Measurements from ENCODE around the gene FBXW2.
A peak's percentile ranks its signal among the peaks of the same experiment; 100 is the strongest.

The FBXW2 gene

DNA sequence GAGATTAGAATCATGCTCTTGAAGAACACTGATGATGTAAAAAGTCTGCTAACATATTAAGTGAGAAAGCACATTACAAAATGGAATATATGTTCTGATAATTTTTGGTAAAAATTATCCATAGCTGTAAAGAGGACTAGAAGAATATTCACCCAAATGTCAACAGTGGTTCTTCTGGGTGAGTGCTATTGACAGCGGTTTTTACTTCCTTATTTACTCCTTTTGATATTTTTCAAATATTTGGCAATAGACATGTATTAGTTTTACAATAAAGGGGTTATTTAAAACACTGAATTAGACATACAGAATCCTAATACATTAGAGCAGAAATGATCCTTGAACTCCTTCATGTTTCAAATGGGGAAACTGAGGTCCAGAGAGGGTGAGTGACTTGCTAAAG lies 52.0 kb downstream of the FBXW2 start:
- DNase-seq, result no peak

DNA sequence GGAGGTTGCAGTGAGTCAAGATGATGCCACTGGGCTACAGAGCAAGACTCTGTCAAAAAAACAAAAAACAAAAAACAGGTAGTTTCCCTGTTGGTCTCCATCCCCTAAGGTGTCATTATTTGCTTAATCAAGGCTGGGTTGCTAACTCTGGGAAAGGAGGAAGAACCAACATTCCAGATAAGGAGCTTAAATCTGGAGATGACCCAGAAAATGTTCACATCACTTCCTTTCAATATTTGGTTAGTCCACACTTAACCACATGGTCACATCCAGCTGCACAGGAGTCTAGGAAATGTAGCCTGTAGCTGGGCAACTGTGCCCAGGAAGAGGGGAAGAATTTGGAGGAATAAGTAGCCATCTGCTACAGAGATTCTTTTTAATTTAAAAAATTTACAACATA lies 53.1 kb downstream of the FBXW2 start:
- DNase-seq, result peak; percentile 54

DNA sequence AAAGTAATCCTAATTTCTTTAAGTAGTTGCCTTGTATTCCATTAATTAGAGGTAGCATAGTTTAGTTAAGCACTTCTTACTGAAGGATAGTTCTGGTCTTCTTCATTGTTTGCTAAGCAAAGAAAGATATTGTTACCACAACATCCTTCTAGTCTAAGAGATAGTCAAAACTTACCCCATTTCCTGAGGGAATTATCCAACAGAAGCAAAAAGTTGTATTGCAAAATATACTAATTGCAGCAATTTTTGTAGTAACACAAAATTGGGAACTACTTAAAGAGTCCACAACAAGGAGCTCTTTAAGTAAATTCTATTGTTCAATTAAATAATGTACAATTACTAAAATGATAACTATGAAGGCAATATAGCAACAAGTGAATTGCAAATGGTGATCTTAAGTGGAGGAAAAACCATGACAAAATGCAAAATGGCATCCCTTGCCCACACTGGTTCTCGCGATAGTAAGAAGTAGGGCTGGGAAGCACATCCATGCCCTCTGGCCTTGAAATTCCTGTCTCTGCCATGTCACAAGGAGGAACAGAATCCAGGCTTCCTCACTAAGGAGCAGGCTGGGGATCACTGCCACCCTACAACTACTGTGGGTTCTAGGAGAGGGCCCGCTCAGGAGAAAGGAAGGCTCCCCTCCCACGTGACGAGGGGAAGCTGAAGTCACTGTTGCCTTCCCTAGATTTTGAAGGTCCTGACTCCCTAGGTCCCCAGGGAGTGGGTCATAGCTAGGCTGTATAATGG lies 55.6 kb downstream of the FBXW2 start:
- DNase-seq, result no peak

DNA sequence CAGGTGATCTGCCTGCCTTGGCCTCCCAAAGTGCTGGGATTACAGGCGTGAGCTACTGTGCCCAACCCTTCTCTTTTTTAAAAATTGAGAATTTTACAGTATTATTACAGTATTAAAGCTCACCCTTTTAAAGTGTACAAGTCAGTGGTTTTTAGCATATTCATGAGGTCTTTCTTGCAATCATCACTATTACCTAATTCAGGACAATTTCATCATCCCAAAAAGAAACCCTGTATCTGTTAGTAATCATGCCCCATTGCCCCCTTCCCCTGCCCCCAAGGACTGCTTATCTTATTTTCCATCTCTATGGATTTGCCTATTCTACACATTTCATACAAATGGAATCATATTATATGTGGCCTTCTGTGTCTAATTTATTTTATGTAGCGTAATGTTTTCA lies 56.3 kb downstream of the FBXW2 start:
- no peak for DNase-seq

DNA sequence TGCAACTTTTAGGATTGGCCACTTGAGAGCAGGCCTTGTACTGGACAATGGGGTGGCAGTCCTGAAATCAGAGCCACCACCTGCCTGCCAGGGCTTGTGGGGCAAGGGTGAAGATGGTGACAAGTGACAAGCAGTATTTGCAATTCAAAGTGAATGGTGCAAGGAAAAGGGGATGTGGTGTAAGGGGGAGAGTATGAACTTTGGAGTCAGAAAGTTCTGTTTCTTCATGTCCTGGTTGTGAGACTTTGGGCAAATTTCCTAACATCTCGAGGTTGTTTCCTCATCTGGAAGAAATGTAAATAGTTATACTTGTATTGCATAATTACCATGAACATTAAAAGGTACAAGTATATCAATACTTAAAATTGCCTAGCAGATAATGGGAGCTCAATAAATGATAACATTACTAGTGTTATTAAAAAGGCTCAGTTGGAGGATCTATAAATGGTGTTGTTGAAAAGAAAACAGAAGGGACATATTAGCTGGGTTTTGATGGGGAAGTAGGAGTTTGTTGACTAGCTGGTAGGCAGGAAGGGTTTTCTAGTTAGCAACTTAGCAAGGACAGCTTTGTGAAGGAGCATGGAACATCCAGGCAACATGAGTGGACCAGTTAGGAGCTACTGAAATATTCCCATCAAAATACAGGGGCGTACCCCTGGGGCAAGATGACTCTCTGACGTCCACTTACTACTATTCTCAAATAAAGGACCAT lies 57.6 kb downstream of the FBXW2 start:
- no peak for DNase-seq

DNA sequence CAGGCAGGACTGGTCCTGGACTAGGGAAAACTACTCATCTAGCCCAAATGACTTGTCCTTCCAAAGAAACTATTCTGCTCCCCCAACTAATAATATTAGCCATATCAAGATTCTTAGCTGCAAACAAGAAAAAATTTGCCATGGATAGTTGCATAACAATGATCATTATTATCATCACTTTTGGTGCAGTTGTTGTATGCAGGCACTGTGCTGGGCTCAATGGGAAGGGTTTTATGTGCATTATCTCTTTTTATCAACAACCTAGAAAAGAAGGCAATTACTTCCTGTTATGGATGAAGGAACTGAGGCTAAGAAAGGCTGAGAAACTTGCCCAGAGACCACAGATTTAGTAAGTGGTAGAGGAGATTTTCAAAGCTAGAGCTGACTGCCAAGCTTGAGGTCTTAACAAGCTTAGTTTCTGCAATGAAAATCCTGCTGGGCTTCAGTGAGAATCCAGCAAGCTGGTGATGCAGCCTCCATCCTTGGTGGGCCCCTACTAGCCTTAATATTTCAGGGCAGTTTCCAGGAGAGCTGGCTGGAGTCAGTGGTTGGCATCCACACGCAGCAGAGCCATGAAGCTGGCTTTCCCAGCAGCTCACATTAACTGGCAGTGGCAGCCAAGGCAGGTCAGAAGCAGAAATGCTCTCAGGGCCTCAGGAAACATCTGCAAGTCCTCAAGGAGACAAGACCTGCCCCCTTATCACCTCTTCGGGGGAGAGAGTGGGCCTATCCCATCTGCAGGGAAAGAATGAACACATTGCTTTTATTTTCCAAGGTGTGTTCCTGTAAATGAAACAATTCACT lies 58.4 kb downstream of the FBXW2 start:
- DNase-seq, result no peak

DNA sequence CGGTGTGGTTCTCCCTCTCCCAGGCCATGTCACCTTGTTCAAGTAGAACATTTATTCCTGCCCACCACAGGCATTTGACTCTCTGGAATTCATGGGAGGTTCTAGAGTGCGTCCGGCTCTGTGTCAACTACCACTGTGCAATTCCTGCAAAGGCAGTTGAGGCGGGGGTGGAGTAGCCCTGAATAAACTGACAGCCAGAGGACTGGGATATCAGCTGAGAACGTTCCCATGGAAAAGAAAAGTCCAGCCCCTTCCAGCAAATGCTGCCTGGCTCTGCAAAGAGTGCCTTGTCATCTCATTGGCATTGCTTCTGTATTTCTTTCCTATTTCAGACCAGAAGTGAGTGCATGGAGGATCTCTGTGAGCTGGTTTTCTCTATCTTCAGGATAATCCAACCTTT lies 60.0 kb downstream of the FBXW2 start:
- peak; percentile 66 for DNase-seq

DNA sequence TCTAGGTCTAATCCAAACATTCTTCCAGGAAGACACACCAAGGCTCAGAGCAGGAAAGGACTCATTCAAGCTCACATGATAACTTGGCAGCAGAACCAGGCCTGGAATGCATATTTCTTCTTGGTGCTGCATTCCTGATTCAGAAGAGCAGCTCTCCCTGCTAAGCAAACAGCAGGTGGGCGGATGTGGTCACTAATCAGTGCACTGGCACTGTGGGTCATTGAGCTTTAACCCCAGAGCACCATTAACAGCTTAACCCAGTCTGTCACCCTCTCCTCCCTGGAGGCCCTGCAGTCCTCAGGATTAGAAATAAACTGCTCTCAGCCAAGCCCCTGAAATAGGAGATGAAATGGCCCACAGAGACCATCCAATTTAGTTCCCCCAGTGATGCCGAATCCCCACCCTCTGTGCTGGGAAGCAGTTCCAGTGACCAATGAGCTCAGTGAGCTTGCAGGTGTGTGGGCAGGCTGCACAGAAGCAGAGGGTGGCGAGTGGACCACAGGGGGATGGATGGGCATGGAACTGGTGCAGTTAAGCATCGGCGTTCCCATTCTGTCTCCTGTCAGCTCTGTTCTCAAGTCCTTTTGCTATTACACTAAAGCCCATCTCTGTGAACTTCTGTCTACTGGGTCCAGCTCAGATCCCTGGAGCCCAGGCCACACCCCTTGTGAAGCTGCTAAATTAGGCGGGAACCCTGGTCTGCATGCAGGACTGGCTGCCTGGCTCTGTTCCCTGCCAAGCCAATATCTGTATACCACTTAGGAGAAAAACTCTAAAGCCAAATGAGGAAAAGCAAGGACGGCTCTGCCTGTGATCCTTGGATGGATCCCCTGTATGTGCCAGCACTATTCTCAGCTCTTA lies 62.3 kb downstream of the FBXW2 start:
- DNase-seq, result peak; percentile 97

DNA sequence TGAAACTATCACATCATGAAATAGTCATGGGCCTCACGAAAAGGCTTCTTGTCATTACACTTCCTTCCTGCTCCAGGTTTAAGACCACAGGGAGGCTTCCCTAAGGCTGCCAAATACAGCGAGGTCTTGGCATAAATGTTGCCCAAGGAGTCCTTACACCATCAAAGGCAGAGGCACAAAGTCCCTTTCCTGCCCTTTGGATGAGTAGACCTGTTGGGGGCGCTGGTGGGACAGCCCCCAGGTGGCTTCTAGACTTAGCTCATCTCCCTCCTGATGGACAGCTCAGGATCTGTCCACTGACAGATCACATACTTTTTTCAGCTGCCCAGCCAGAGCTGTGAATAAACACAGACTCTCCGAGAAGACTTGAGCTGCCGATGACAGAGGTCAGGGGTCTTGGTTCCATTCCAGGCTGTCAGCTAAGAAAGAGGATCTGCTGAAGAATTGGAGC lies 63.4 kb downstream of the FBXW2 start:
- DNase-seq, result no peak

DNA sequence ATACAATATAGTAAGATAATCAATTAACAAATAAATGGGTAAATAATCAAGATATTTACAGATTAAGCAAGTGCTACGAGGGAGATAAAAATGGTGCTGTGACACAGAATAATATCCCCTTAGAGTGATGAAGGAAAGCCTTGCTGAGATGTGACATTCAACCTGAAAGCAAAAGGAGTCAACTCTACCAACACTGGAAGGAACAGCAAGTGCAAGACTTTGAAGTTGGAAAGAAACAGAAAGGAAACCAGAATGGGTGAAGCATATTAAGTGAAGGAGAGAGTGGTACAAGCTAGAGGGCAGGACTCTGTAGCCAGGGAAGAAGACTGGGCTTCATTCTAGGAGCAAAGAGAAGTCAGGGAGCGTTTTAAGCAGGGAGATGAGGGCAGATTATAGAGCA lies 66.7 kb downstream of the FBXW2 start:
- no peak for DNase-seq

DNA sequence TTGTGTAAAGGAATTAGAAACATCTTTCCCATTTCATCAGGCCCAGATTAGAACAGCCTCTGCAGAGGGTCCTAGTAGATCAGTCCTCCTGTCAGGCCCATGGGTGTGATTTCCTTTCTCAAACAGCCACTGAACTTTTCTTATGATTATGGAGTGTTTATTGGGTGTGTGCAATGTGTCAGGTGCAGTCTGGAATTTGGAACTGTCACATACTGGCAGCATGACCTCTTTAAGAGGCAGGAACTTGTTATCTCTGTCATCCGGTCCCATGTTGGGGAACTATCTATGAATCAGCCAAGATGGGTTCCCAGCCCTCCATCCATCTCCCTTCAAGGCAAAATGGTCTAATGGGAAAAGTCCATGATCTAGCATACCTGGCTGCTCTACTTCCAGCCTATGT lies 67.3 kb downstream of the FBXW2 start:
- DNase-seq, result no peak

DNA sequence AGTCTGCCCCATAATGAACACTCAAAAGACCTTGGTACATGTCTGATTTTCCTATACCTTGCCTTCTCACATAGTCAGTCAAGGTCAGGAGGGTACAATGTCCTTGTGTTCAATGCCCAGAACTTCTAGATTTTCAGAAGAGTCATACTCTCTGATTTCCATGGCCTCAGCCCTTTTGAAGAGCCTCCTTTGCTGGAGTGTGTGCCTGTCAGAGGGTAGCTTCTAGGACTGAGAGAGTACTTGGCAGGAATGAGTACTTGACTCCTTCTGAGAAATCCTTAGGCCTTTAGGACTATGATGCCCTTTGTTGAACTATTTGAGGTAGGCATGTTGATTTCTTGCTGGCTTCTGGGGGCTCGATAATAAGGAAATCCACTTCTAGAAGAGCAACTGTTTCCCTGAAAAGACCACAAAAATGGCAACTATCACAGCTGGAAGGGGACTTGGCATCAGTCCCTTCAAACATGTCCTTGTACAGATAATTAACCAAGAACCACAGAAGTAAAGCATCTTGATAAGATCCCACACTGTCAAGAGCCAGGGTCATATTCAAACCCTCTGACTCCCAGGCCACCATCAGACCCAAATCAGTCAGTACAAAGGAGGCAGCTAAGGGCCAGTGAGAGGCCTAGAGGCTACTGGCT lies 68.3 kb downstream of the FBXW2 start:
- no peak for DNase-seq

DNA sequence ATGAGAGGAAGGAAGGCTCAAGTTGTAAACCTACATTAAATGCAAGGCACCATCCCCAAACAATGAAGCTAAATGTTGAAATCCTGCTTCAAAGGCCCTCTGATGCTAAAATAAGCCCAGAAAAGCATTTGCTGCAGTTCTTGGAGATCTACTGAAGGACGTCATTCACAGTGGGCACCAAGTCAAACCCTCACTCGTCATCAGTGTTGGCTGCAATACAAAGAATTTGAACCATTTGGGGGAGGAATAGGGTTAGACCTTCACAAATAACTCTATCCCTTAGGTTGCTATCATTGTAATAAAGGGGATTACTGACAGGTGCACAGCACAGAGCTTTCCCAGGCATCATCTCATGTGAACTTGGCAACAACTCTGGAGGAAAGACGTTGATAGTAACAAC lies 69.7 kb downstream of the FBXW2 start:
- DNase-seq, result peak; percentile 89

DNA sequence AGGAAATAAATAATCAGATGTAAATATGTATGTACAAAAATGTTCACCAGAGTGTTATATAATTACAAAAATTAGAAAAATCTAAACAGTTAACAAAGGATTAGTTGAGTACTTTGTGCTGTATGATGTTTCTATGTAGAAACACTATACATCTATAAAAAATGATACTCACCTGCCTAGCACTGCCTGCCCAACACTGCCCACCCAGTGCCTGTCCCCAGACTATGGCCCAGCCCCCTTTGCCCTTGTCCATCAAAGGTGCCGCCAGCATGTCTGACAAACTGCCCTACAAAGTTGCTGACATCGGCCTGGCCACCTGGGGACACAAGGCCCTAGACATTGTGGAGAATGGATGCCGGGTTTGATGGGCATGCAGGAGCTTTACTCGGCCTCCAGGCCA lies 72.8 kb downstream of the FBXW2 start:
- no peak for DNase-seq

DNA sequence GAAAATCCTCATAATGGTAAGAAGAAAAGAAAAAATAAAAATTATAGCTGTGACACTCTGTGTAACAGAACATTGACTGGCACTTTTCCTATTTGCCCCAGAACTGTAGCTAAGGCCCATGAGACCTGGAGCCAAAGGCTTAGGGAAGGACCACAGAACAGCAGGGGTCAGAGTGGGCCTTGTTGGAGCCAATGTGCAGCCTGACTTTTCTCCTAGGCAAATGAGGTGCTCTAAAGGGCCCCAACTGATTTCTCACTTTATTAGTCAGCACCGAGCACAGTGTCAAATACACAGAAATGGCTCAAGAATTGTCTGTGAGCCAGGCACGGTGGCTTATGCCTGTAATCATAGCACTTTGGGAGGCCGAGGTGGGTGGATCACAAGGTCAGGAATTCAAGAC lies 74.9 kb downstream of the FBXW2 start:
- DNase-seq, result no peak

DNA sequence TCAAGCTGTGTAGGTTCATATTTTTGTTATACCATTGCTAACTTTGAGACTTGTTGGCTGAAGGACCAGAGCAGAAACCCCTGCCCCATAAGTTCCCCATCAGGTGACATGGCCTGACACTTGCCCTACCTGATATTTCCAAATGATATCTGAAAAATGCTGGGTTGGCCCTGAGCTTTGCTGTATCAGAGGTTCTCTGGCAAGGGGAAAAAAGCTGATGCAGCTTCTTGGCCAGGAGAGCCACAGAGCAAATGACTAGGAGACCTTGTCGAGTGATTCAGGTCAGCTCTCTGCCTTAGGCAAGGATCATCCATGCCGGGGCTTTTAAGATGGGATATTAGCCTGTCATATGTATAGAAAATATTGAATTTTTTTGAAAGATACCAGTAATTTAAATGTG lies 76.0 kb downstream of the FBXW2 start:
- DNase-seq, result no peak

DNA sequence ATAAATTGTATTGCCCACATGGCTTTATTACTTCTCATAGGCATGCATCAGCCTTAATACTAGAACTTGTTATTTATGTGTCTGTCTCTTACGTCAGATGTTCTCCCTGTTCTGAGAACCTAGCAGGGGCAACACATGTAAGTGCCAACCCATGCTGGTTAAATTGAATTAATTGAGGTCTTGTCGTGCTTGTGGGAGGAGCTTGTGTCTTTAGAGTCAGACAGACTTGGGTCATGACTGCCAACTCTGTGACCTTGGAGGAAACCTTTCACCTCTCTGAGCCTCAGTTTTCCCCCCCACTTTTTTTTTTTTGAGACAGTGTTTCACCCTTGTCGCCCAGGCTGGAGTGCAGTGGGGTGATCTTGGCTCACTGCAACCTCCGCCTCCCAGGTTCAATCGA lies 76.7 kb downstream of the FBXW2 start:
- no peak for DNase-seq

DNA sequence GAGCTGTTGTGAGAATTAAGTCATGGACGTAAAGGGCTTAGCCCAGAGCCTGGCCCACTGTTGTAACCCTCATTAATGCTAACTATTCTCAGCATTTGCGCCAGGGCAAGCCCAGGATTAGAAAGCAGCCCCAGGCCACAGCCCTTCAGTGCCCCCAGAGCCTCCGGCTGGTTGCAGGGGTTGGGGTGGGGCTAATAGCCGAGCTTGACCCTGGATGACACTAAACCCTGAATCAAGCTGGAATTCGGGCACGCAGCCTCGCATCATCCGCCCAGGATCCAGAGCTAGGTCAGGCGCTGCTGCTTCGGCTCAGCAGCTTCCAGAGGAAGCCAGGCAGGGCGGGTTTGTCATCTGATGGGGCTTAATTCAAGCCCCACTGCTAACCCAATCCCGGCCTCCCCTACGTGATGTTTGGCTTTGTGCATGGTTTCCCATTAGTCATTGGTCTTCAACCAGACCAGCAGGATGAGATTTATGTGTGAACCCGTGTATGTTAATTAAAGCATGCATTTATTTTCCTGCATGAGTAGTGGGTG lies 77.8 kb downstream of the FBXW2 start:
- DNase-seq, result no peak

DNA sequence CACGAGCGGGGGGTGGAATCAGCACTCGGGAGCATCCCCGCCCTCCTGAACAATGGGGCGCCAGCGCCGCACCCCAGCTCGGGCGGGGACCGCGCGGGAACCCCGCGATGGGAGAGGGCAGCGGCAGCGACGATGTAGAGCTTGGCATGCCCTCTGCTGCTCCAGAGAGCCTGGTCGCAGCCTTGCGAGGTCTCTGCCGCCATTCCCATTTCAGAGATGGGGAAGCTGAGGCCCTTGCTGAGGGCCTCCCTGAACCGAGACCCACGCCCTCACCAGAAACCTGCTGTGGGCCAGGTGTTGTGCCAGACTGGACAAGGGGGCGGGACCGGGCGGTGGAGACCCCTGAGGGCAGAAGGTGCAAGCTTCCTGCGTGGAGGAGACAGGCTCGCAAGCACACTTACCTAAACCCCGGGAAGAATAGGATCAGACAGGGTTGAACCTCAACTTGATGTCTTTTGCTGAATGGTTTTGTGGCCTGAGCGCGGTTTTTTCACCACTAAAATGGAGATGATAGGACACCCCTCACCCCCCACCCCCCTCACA lies 78.3 kb downstream of the FBXW2 start:
- DNase-seq, result no peak

DNA sequence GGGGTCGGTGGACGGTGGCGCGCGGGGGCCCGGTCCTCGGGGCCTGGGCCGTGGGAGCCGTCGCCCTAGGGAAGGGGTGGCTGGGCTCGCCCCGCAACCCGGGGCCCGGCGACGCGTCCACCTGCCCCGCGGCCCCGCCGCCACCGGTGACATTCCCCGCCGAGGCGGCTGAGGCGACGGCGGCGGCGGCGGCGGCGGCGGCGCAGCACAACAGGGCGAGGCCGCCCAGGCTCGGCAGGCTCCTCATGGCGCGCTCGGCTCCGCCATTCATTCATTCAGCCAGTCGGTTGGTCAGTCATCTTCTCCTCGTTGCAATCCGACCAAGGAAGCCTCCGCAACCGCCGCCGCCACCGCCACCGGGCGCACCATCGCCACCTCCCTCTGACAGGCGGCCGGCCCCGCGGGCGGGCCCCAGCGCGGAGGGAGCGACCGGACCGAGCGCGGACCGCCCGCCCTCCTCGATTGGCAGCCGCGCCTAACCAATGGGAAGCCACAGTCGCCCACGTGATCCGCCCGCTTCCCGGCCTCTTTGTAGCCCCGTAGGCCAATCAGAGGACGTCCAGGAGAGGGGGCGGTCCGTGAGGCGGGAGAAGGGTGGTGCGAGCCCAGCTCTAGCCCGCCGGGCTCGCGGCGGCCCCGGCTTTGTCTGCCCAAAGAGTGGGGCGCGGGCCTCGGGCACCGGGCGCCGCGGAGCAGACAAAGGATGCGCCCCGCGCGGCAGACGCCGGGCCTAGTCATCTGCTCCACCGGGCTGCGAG lies 78.9 kb downstream of the FBXW2 start, which contains the start of gene MEGF9:
TSS of gene MEGF9 (minus strand) at position 383 of the 758 bp plus-strand sequence. CDS start at position 271, 112 bp downstream.
- peak; percentile 91 for DNase-seq
